Activated CD4-positive, alpha-beta T cell treated with anti-CD3 and anti-CD28 coated beads, Interleukin-2, amount 10 ng/mL, durations not matched to agents 7 days and 5 days (primary cell): ENCODE data around the gene CAMK2N2. TPM values are rescaled to one million over a fixed set of nuclear protein-coding genes. Genes with fewer than 3 reads are reported as not detected.

Source experiments
- CTCF ChIA-PET: fragments of 350-600 bp; sonication (Branson Sonifier 250); formaldehyde crosslinking; loops from one replicate; lab custom pipeline; 2021; ENCODE audit warnings: antibody characterized with exemption; lab: Charles Lee
- POLR2A ChIA-PET: fragments of 350-600 bp; sonication (Branson Sonifier 250); formaldehyde crosslinking; loops from one replicate; lab custom pipeline; 2021; ENCODE audit warnings: antibody characterized with exemption; lab: Charles Lee
- DNase-seq: peaks from one replicate; pipeline ENCODE4 v3.0.0-alpha.2; 2020
- H3K27ac Mint-ChIP-seq: one replicate; pipeline ENCODE4 v1.8.0; 2021; ENCODE audit warnings: mild to moderate bottlenecking, moderate library complexity, mixed read lengths
- H3K27me3 Mint-ChIP-seq: one replicate; pipeline ENCODE4 v1.8.0; 2021; ENCODE audit warnings: mixed read lengths
- H3K36me3 Mint-ChIP-seq: one replicate; pipeline ENCODE4 v1.8.0; 2021; ENCODE audit warnings: low read depth, mixed read lengths
- H3K4me1 Mint-ChIP-seq: one replicate; pipeline ENCODE4 v1.8.0; 2021; ENCODE audit warnings: mixed read lengths
- H3K4me3 Mint-ChIP-seq: one replicate; pipeline ENCODE4 v1.8.0; 2021; ENCODE audit warnings: mild to moderate bottlenecking, moderate library complexity, mixed read lengths
- H3K9me3 Mint-ChIP-seq: one replicate; pipeline ENCODE4 v1.8.0; 2021; ENCODE audit warnings: mixed read lengths
- total RNA-seq, 2 experiments: library from RNA; stranded (reverse); gene quantifications; one replicate each; pipeline ENCODE4 v1.2.3, GENCODE V29; 2021

CAMK2N2 gene
- total RNA-seq, 2 experiments from 2014 or later: not detected

DNA sequence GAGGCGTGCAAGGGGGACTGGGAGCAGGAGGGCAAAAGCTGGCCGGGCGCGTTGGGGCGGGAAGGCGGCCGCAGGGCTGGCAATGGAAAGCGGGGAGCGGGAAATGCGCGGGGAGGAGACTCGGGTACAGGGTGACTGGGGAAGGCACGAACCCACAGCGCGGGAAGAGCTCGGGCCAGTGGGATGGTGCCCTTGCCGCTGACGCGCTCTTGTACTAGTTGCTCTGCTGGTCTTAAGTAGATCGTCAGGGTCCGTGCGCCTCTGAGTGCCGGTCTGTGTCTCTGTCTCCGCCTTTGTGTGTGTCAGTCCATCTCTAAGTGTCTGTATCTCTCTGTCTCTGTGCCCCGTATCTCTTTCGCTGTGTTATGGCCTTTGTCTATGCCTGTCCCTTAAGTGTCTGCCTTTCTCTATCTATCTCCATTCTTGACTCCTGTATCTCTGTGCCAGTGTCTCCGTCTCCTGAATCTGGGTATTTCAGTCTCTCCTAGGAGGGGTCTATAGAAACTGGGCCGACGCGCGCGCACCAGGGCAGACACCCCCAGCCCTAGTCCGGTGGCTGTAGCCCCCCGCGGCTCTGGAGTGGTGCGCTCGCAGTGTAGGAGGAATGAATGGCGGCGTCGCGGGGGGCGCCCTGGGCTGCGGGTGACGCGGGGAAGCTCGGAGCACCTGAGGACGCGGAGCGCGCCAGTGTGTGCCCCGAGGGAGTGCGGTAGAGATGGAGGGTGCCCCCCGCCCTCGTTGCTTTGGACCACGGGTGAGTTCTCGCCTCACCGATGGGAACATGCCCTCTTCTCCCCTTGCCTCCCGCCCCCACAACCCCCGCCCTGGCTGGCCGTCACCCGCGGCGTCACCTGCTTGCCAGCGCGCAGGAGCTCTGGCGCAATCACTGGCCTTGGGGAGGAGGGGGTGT lies 756 bp upstream of the CAMK2N2 start:
- H3K4me1 Mint-ChIP-seq: peaks cover 20% of the 10 kb centered on the region
- CTCF ChIA-PET: interaction anchor here (1.2 to 1.8 kb wide), 2 partner anchors 11 to 12 kb away, joined by 4 to 5 read pairs; partner anchors contain the start of gene EEF1AKMT4
- DNase-seq: peak; percentile 22
- H3K9me3 Mint-ChIP-seq: no peaks in the 10 kb centered on the region
- POLR2A ChIA-PET: interaction anchor here (0.7 kb wide), 1 partner anchor 59 kb away, joined by 4 read pairs; no protein-coding TSS in a partner anchor
- H3K27me3 Mint-ChIP-seq: peaks cover 45% of the 10 kb centered on the region
- peaks cover 6% of the 10 kb centered on the region for H3K36me3 Mint-ChIP-seq
- H3K27ac Mint-ChIP-seq: peak overlapping the region; percentile 0
- H3K4me3 Mint-ChIP-seq: peak overlapping the region; percentile 78

DNA sequence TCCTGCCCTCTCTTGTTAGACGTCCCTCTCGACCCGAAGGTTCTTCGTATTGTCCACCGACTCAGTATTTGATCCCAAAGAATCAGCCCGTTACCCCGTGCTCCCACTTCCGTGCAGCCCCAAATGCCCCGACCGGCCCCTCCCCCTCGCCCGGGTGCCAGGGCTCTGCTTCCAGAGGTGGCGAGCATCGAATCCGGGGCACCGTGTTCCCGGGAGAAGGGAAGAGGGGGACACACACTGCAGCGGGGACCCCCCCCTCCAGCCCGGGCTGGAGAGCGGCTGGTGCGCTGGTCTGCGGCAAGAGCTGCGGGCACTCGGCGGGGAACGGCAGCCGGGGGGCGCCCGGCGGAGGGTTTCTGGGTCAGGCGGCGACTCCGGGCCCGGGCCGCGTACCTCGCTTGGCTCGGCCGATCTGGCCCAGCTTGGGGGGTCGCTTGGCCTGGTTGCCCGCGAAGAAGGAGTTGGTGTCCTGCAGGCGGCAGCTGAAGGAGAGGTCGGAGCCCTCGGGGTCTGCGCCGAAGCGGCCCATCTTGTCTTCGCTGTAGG lies 556 bp downstream of the CAMK2N2 start:
- ChIA-PET CTCF (interaction anchor here (0.6 to 1.4 kb wide), 4 partner anchors 11 to 365 kb away, joined by 3 to 4 read pairs (median 4); partner anchors contain the start of gene EEF1AKMT4), POLR2A (no interaction called here)
- peak overlapping the region; percentile 54 for H3K27ac Mint-ChIP-seq
- no peaks in the 10 kb centered on the region for H3K9me3 Mint-ChIP-seq
- peaks cover 44% of the 10 kb centered on the region for H3K27me3 Mint-ChIP-seq
- no peak for DNase-seq
- H3K36me3 Mint-ChIP-seq: peaks cover 6% of the 10 kb centered on the region
- H3K4me3 Mint-ChIP-seq: peak overlapping the region; percentile 78
- H3K4me1 Mint-ChIP-seq: peaks cover 20% of the 10 kb centered on the region

GRCh38 chr3:184259878-184260723 lies 1.3 kb downstream of the CAMK2N2 start:
- Mint-ChIP-seq H3K4me1 (peaks cover 20% of the 10 kb centered on the region), H3K27ac (peak overlapping the region; percentile 54), H3K27me3 (peaks cover 42% of the 10 kb centered on the region), H3K9me3 (no peaks in the 10 kb centered on the region), H3K36me3 (peaks cover 6% of the 10 kb centered on the region), H3K4me3 (peak overlapping the region; percentile 69)
- DNase-seq: peak; percentile 41
- ChIA-PET CTCF (interaction anchor here (0.6 to 1.4 kb wide), 4 partner anchors 10 to 364 kb away, joined by 3 to 4 read pairs (median 4); partner anchors contain the start of gene EEF1AKMT4), POLR2A (no interaction called here)

- peaks cover 6% of the 10 kb centered on the region for H3K36me3 Mint-ChIP-seq
- peaks cover 36% of the 10 kb centered on the region for H3K27me3 Mint-ChIP-seq
- no peaks in the 10 kb centered on the region for H3K9me3 Mint-ChIP-seq
- CTCF ChIA-PET: interaction anchor here (1.4 kb wide), 1 partner anchor 364 kb away, joined by 4 read pairs; no protein-coding TSS in a partner anchor
- POLR2A ChIA-PET: no interaction called here
- no peak overlapping the region for H3K27ac Mint-ChIP-seq
- peaks cover 20% of the 10 kb centered on the region for H3K4me1 Mint-ChIP-seq
- H3K4me3 Mint-ChIP-seq: peak overlapping the region; percentile 55
- no peak for DNase-seq
Observed at GRCh38 chr3:184259396-184259877, 1.9 kb downstream of the CAMK2N2 start.

DNA sequence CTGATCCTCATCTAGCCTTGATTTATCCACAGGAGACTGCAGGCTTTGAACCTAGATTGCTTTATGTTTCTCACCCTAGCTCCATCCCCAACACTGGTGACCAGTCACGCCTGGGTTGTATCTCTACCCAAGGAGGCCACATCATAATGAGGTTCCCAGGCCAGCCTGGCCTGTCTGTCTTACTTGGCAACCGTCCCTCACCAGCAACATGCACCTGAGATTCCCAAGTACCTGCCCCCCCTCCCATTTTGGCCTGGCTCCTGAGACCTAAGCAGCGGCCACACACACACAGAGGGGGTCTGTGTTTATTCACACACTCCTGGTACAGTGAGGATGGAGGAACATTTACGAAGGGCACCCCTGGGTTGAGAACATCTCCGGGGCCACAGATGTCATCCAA lies 2.4 kb downstream of the CAMK2N2 start:
- no peak overlapping the region for H3K4me3 Mint-ChIP-seq
- no peaks in the 10 kb centered on the region for H3K9me3 Mint-ChIP-seq
- ChIA-PET CTCF (interaction anchor here (1.0 to 1.7 kb wide), 2 partner anchors 9 to 222 kb away, joined by 3 to 6 read pairs; partner anchors contain the start of gene EEF1AKMT4), POLR2A (no interaction called here)
- H3K36me3 Mint-ChIP-seq: peaks cover 6% of the 10 kb centered on the region
- peaks cover 20% of the 10 kb centered on the region for H3K4me1 Mint-ChIP-seq
- no peak for DNase-seq
- H3K27ac Mint-ChIP-seq: no peak overlapping the region
- H3K27me3 Mint-ChIP-seq: peaks cover 34% of the 10 kb centered on the region

DNA sequence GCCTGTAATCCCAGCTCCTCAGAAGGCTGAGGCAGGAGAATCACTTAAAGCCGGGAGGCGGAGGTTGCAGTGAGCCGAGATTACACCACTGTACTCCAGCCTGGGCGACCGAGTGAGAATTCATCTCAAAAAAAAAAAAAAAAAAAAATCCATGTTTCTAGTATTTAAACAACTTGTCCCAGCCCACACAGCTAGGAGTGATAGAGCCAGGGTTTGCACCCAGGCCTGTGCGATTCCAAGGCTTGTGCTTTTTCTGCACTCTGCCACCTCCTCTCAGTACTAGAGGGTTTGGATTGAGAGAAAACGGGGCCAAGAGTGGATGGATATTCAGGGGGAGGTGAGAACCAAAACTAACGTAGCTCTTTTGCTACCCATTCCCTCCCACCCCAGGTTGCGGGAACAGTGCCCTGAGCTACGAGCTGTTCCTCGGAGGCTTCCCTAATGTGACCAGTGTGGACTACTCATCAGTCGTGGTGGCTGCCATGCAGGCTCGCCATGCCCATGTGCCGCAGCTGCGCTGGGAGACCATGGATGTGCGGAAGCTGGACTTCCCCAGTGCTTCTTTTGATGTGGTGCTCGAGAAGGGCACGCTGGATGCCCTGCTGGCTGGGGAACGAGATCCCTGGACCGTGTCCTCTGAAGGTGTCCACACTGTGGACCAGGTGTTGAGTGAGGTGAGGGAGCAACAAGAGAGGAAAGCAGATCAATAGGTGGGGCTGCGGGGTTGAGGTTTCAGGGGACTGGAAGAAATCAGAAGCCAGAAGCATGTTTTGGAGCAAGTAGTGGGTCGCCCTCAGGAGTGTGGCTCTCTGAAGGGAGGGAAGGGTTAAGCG lies 4.1 kb downstream of the CAMK2N2 start:
- CTCF ChIA-PET: interaction anchor here (0.7 to 2.6 kb wide), 6 partner anchors 7 to 366 kb away, joined by 3 to 13 read pairs (median 4); partner anchors contain the start of gene EEF1AKMT4
- H3K27me3 Mint-ChIP-seq: peaks cover 27% of the 10 kb centered on the region
- POLR2A ChIA-PET: no interaction called here
- no peak for DNase-seq
- H3K27ac Mint-ChIP-seq: no peak overlapping the region
- H3K4me1 Mint-ChIP-seq: peaks cover 16% of the 10 kb centered on the region
- H3K4me3 Mint-ChIP-seq: no peak overlapping the region
- H3K36me3 Mint-ChIP-seq: peaks cover 6% of the 10 kb centered on the region
- no peaks in the 10 kb centered on the region for H3K9me3 Mint-ChIP-seq

DNA sequence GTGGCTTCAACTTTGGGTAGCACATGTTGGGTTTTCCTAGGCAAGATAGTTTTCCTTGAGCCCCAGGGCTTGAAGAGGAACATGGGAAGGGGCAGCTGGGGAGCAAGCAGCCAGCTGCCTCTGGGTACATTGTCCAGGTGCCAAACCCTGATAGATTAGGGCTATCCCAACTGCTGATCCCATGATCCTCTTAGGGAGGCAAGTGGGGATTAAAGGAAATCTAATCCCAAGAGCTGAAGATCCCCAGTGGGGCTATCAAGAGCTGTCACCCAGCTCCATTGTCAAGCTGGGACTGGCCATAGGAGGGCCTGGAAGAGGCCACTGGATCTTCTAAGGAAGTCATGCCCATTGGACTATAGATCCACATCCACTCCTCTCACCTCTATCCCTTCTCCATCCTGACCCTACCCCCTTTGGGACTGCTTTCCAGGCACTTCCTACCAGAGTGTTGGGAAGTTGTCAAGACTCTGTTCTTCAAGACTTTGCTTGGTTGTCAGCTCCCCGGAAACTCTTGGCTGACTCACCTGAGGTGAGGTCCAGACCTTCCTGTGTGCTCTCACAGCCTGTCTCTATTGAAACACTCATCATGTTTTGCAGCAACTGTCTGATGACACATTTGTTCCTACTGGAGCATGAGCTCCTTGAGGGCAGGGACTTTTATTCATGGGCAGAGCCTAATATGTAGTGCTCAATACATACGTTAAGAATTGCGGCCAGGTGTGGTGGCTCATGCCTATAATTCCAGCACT lies 5.9 kb downstream of the CAMK2N2 start:
- H3K27me3 Mint-ChIP-seq: peaks cover 15% of the 10 kb centered on the region
- POLR2A ChIA-PET: no interaction called here
- no peak for DNase-seq
- H3K9me3 Mint-ChIP-seq: no peaks in the 10 kb centered on the region
- CTCF ChIA-PET: interaction anchor here (1.0 to 2.6 kb wide), 3 partner anchors 9 to 28 kb away, joined by 4 to 13 read pairs (median 6); no protein-coding TSS in a partner anchor
- H3K4me3 Mint-ChIP-seq: no peak overlapping the region
- H3K4me1 Mint-ChIP-seq: peaks cover 7% of the 10 kb centered on the region
- no peak overlapping the region for H3K27ac Mint-ChIP-seq
- H3K36me3 Mint-ChIP-seq: peaks cover 4% of the 10 kb centered on the region

- Mint-ChIP-seq H3K27ac (peak overlapping the region; percentile 97), H3K4me1 (peaks cover 13% of the 10 kb centered on the region), H3K9me3 (no peaks in the 10 kb centered on the region), H3K27me3 (no peaks in the 10 kb centered on the region), H3K36me3 (peaks cover 3% of the 10 kb centered on the region), H3K4me3 (peak overlapping the region; percentile 91)
- DNase-seq: peak; percentile 92
- ChIA-PET POLR2A (no interaction called here), CTCF (interaction anchor here (0.6 to 1.3 kb wide), 15 partner anchors 8 to 977 kb away, joined by 3 to 10 read pairs (median 4); no protein-coding TSS in a partner anchor)
Observed at GRCh38 chr3:184250167-184250828, 11.1 kb downstream of the CAMK2N2 start.

DNA sequence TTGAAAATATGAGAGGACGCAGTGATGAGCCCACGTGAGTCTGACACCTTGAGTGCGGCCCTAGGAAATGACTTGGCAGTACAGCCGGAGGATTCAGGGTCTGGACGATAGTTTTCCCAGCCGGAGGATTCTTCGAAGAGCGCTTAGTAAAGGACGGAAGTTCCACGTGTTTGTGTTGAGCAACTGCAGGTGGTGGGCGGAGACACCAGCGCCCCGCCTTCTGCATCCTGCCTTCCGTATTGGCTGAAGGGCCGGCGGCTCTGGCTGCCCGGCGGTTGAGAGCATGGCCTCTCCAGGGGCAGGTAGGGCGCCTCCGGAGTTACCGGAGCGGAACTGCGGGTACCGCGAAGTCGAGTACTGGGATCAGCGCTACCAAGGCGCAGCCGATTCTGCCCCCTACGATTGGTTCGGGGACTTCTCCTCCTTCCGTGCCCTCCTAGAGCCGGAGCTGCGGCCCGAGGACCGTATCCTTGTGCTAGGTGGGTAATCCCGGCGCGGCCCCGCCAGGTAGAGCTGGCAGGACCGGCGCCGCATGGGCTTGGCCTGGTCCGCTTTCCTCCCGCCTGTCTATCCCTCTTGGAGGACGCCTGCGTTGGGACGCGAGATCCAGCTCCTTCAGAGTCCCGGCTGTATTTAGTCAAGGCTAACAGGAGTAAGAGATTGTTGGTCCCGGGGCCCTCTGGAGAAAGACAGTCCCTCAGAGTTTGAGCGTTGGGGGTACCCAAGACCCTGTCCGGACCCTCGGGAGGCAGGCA lies 11.8 kb downstream of the CAMK2N2 start, which contains the start of gene EEF1AKMT4:
EEF1AKMT4 (plus strand) TSS at position 261 of the 755 bp plus-strand sequence; CDS start at position 284, 23 bp downstream.
- DNase-seq: peak; percentile 96
- peaks cover 13% of the 10 kb centered on the region for H3K4me1 Mint-ChIP-seq
- H3K36me3 Mint-ChIP-seq: peaks cover 8% of the 10 kb centered on the region
- H3K9me3 Mint-ChIP-seq: no peaks in the 10 kb centered on the region
- ChIA-PET CTCF (interaction anchor here (0.6 to 1.3 kb wide), 16 partner anchors 9 to 978 kb away, joined by 3 to 10 read pairs (median 4); no protein-coding TSS in a partner anchor), POLR2A (no interaction called here)
- H3K27me3 Mint-ChIP-seq: no peaks in the 10 kb centered on the region
- H3K27ac Mint-ChIP-seq: peak within 1 kb of the TSS; percentile 97
- H3K4me3 Mint-ChIP-seq: peak within 1 kb of the TSS; percentile 91
